H1 (cell line): ENCODE results near the gene VTI1B. TPM values are rescaled to one million over a fixed set of nuclear protein-coding genes. Genes with fewer than 3 reads are reported as not detected.

ENCODE experiments used
- CTCF ChIA-PET: fragments of 300-600 bp; sonication (Branson Sonifier 250); formaldehyde crosslinking; loops from one replicate; lab custom pipeline; 2021; ENCODE audit not compliant: partially characterized antibody; lab: Charles Lee
- POLR2A ChIA-PET: fragments of 300-600 bp; sonication (Branson Sonifier 250); formaldehyde crosslinking; loops from one replicate; lab custom pipeline; 2021; ENCODE audit warnings: inconsistent platforms; ENCODE audit not compliant: partially characterized antibody; lab: Charles Lee
- DNase-seq, 2 experiments: peaks; one replicate each; pipeline versions ENCODE4 v3.0.0 to v3.0.0-alpha.2; 2010 to 2022; ENCODE audit warnings: low spot score in 2 of 2, low read depth in 1 of 2, mixed read lengths in 1 of 2
- FAIRE-seq: peaks from 2 replicates; lab custom pipeline; 2011; peaks lifted over from hg19 to GRCh38; lab: Jason Lieb, UNC
- H2AFZ ChIP-seq: 2 replicates; pipeline ENCODE4 v1.8.1; 2012; ENCODE audit warnings: low read length, inconsistent platforms
- H2AK5ac ChIP-seq: 2 replicates; pipeline ENCODE4 v1.6.1; 2013; ENCODE audit warnings: low read depth, low read length
- H2BK120ac ChIP-seq: replicated peaks from 2 replicates; pipeline ENCODE3; 2013; ENCODE audit warnings: low read depth, low read length, inconsistent platforms
- H2BK12ac ChIP-seq: 2 replicates; pipeline ENCODE4 v1.6.1; 2013; ENCODE audit warnings: low read depth, low read length
- H2BK15ac ChIP-seq: 2 replicates; pipeline ENCODE4 v1.6.1; 2013; ENCODE audit warnings: low read length
- H2BK20ac ChIP-seq: 2 replicates; pipeline ENCODE4 v1.6.1; 2013; ENCODE audit warnings: low read length
- H2BK5ac ChIP-seq: 2 replicates; pipeline ENCODE4 v1.6.1; 2013; ENCODE audit warnings: low read depth, low read length
- H3K14ac ChIP-seq: 2 replicates; pipeline ENCODE4 v1.6.1; 2013; ENCODE audit warnings: inconsistent platforms; ENCODE audit not compliant: insufficient read length
- H3K18ac ChIP-seq: 2 replicates; pipeline ENCODE4 v1.6.1; 2013; ENCODE audit warnings: low read length; ENCODE audit errors: extremely low read depth
- H3K23ac ChIP-seq: 2 replicates; pipeline ENCODE4 v1.6.1; 2013; ENCODE audit warnings: inconsistent platforms; ENCODE audit not compliant: insufficient read length
- H3K23me2 ChIP-seq: 2 replicates; pipeline ENCODE4 v1.6.1; 2013; ENCODE audit warnings: low read depth, low read length
- H3K27ac ChIP-seq: 2 replicates; pipeline ENCODE4 v1.6.1; 2011; ENCODE audit warnings: low read depth, low read length, inconsistent platforms
- H3K27me3 ChIP-seq, 4 experiments: replicated peaks in 1 of 4; 1 replicate in 1 of 4; 2 replicates in 3 of 4; pipeline versions ENCODE4 v1.6.1 to v1.8.1; 2011 to 2013; ENCODE audit warnings: low read length in 3 of 4, mild to moderate bottlenecking in 3 of 4, inconsistent platforms in 2 of 4, mixed read lengths in 2 of 4, moderate library complexity in 1 of 4; ENCODE audit not compliant: control insufficient read depth in 3 of 4, insufficient read depth in 3 of 4; ENCODE audit errors: extremely low read depth in 1 of 4
- H3K36me3 ChIP-seq, 4 experiments: 2 replicates each; pipeline versions ENCODE4 v1.6.1 to v1.8.1; 2011 to 2013; ENCODE audit warnings: mild to moderate bottlenecking in 4 of 4, low read length in 3 of 4, moderate library complexity in 2 of 4, control low read depth in 1 of 4, inconsistent platforms in 1 of 4; ENCODE audit not compliant: insufficient read depth in 4 of 4, control insufficient read depth in 2 of 4
- H3K4ac ChIP-seq: replicated peaks from 2 replicates; pipeline ENCODE3; 2013; ENCODE audit warnings: low read length, low read depth, mixed read lengths, inconsistent platforms; ENCODE audit not compliant: insufficient read length
- H3K4me1 ChIP-seq, 4 experiments: replicated peaks in 1 of 4; 1 replicate in 1 of 4; 2 replicates in 3 of 4; pipeline versions ENCODE4 v1.6.1 to v1.8.1; 2011 to 2013; ENCODE audit warnings: low read length in 3 of 4, inconsistent platforms in 2 of 4, mixed read lengths in 1 of 4; ENCODE audit not compliant: insufficient read depth in 4 of 4, control insufficient read depth in 3 of 4
- H3K4me2 ChIP-seq, 2 experiments: 2 replicates each; pipeline versions ENCODE4 v1.6.1 to v1.8.1; 2011 to 2013; ENCODE audit warnings: low read depth in 2 of 2, low read length in 2 of 2, control low read depth in 1 of 2, inconsistent platforms in 1 of 2, mild to moderate bottlenecking in 1 of 2; ENCODE audit not compliant: insufficient read depth in 1 of 2
- H3K4me3 ChIP-seq, 4 experiments: fragments of 200-600, 300-600 bp in 1 of 4; sonication (generic), shearing (Covaris generic), sonication (Bioruptor Twin) in 1 of 4; 2 replicates each; pipeline versions ENCODE4 v1.5.1 to v1.8.1; 2011 to 2016; ENCODE audit warnings: low read length in 4 of 4, low read depth in 3 of 4, control low read depth in 2 of 4, inconsistent platforms in 2 of 4, mild to moderate bottlenecking in 2 of 4, mixed read lengths in 1 of 4, moderate library complexity in 1 of 4; ENCODE audit not compliant: insufficient read depth in 2 of 4; ENCODE audit errors: extremely low read depth in 1 of 4
- H3K56ac ChIP-seq: replicated peaks from 2 replicates; pipeline ENCODE3; 2013; ENCODE audit warnings: low read depth, mild to moderate bottlenecking, mixed read lengths, low read length, inconsistent platforms; ENCODE audit not compliant: insufficient read length
- H3K79me1 ChIP-seq: 2 replicates; pipeline ENCODE4 v1.6.1; 2013; ENCODE audit warnings: low read depth, low read length, control low read depth
- H3K79me2 ChIP-seq, 2 experiments: 2 replicates each; pipeline versions ENCODE4 v1.6.1 to v1.8.1; 2012 to 2013; ENCODE audit warnings: low read length in 2 of 2, mild to moderate bottlenecking in 2 of 2, inconsistent platforms in 1 of 2; ENCODE audit not compliant: insufficient read depth in 2 of 2, control insufficient read depth in 1 of 2
- H3K9ac ChIP-seq, 4 experiments: replicated peaks in 1 of 4; 1 replicate in 1 of 4; 2 replicates in 3 of 4; pipeline versions ENCODE4 v1.6.1 to v1.8.1; 2011 to 2013; ENCODE audit warnings: low read depth in 3 of 4, low read length in 3 of 4, control low read depth in 2 of 4, mild to moderate bottlenecking in 2 of 4, moderate library complexity in 2 of 4, inconsistent platforms in 1 of 4; ENCODE audit errors: extremely low read depth in 1 of 4
- H3K9me3 ChIP-seq, 2 experiments: 2 replicates each; pipeline versions ENCODE4 v1.6.1 to v1.8.1; 2012 to 2013; ENCODE audit warnings: mild to moderate bottlenecking in 2 of 2, moderate library complexity in 2 of 2, control low read depth in 1 of 2, inconsistent platforms in 1 of 2, low read depth in 1 of 2, low read length in 1 of 2, mixed read lengths in 1 of 2; ENCODE audit not compliant: insufficient read depth in 2 of 2
- H4K20me1 ChIP-seq, 2 experiments: replicated peaks in 1 of 2; 2 replicates each; pipeline versions ENCODE3 to v1.8.1; 2011 to 2013; ENCODE audit warnings: inconsistent platforms in 2 of 2, low read length in 2 of 2, mild to moderate bottlenecking in 1 of 2; ENCODE audit not compliant: insufficient read depth in 2 of 2, control insufficient read depth in 1 of 2
- H4K5ac ChIP-seq: 2 replicates; pipeline ENCODE4 v1.6.1; 2013; ENCODE audit warnings: low read length, low read depth, mixed read lengths, inconsistent platforms; ENCODE audit not compliant: insufficient read length
- H4K8ac ChIP-seq: 2 replicates; pipeline ENCODE4 v1.8.0; 2013; ENCODE audit warnings: mild to moderate bottlenecking, moderate library complexity, low read length, inconsistent platforms; ENCODE audit not compliant: insufficient read depth; ENCODE audit errors: extremely low read depth
- H4K91ac ChIP-seq: replicated peaks from 2 replicates; pipeline ENCODE3; 2013; ENCODE audit warnings: low read length, mixed read lengths, inconsistent platforms; ENCODE audit not compliant: insufficient read length
- EZH2 ChIP-seq: fragments of 200-600 bp; sonication (generic); IDR thresholded peaks from 2 replicates; pipeline ENCODE4 v1.7.1; 2012; ENCODE audit warnings: low read depth, mild to moderate bottlenecking, moderate library complexity, low read length, inconsistent platforms; ENCODE audit not compliant: severe bottlenecking
- WGBS, 2 experiments: shearing (Covaris generic) in 1 of 2; methylation state at CpG; one replicate each; pipeline versions ENCODE4 v1.1.6 to v1.1.7; 2013 to 2015; ENCODE audit warnings: low lambda C conversion rate in 2 of 2, mixed read lengths in 2 of 2, inconsistent platforms in 1 of 2, low coverage in 1 of 2, missing lambda C conversion rate in 1 of 2; ENCODE audit not compliant: insufficient replicate concordance in 2 of 2, insufficient coverage in 1 of 2, insufficient read length in 1 of 2; ENCODE audit errors: extremely low coverage in 1 of 2, missing lambda C conversion rate in 1 of 2; 5-methylcytosine and 5-hydroxymethylcytosine counted together
- polyA plus RNA-seq, 7 experiments: library from polyadenylated mRNA; depleted of rRNA in 3 of 7; stranded (reverse) in 5 of 7; unstranded in 2 of 7; fragments of >200 nt in 5 of 7; fragments of 200-250 nt in 2 of 7; gene quantifications; 1 replicate in 5 of 7; 2 replicates in 1 of 7; 4 replicates in 1 of 7; pipeline versions ENCODE4 v1.2.1 to v1.2.3, GENCODE V29; 2011 to 2013; ENCODE audit warnings: missing spikeins in 2 of 7, mixed read lengths in 2 of 7
- total RNA-seq: library from RNA; stranded (reverse); fragmentation: NEBNext Ultra II Directional; extraction: Animal tissue kit (Norgen Biotek cat#: 25700); gene quantifications from 2 replicates; pipeline ENCODE4 v1.2.1, GENCODE V29; 2021

VTI1B gene
- total and polyA plus RNA-seq, 2 of the 8 experiments (the other 6 are each of a cell fraction or from before 2014, with no cell fraction given), result 28.1 to 98.7 TPM

GRCh38 chr14:67610491-67610890 lies 63.9 kb downstream of the VTI1B start:
- Histone ChIP-seq H2BK12ac (no peak overlapping the region), H3K23me2 (no peaks in the 10 kb centered on the region), H3K4ac (no peak overlapping the region), H3K4me1 (peaks cover 0 to 8% (median 2%) of the 10 kb centered on the region in 4 experiments; a peak in 4 of 7 replicates), H2AK5ac (no peak overlapping the region), H2BK20ac (no peak overlapping the region), H3K27me3 (peaks cover 17 to 73% (median 55%) of the 10 kb centered on the region in 4 experiments), H4K20me1 (no peaks in the 10 kb centered on the region), H3K9ac (no peak overlapping the region), H3K79me2 (no peaks in the 10 kb centered on the region), H3K9me3 (no peaks in the 10 kb centered on the region), H3K79me1 (no peaks in the 10 kb centered on the region), H4K8ac (no peak overlapping the region), H3K56ac (no peak overlapping the region), H2BK120ac (no peak overlapping the region), H3K14ac (no peak overlapping the region), H3K36me3 (no peaks in the 10 kb centered on the region), H3K27ac (no peak overlapping the region), H4K5ac (no peak overlapping the region), H3K18ac (no peak overlapping the region), H3K4me3 (no peak overlapping the region), H2AFZ (no peak overlapping the region), H4K91ac (no peak overlapping the region), H3K4me2 (no peak overlapping the region), H3K23ac (no peak overlapping the region), H2BK15ac (no peak overlapping the region), H2BK5ac (no peak overlapping the region)
- no peak for FAIRE-seq
- ChIA-PET POLR2A (interaction anchor here (2.8 kb wide), 1 partner anchor 10 kb away, joined by 8 read pairs; the partner anchor contains the start of gene PIGH), CTCF (interaction anchor here (1.3 to 2.9 kb wide), 5 partner anchors 24 to 183 kb away, joined by 3 to 16 read pairs (median 3); no protein-coding TSS in a partner anchor)
- no peak for TF ChIP-seq EZH2
- no peak for DNase-seq
- WGBS, 2 experiments, result 83% methylated on average over 1 of the region's 1 CpG; no CpG with 5 or more reads in 1 of the 2 experiments
